ENCODE data around the gene NIPBL. TPM values are rescaled to one million over a fixed set of nuclear protein-coding genes. Genes with fewer than 3 reads are reported as not detected.

NIPBL gene
- total RNA-seq, 1 experiment from 2014 or later = 69.5 TPM

GRCh38 chr5:37086466-37087173, 210.1 kb downstream of the NIPBL start:
- TF ChIP-seq CTCF (conservative IDR thresholded peaks at IDR 0.05; ENCODE audit: low read depth, low read length) = no peak
- no peak for TF ChIP-seq EZH2 (IDR thresholded peaks at IDR 0.05; ENCODE audit: borderline replicate concordance, low read depth, low read length, poor library complexity, severe bottlenecking)
- H3K27me3 ChIP-seq (replicated peaks; ENCODE audit: insufficient read depth, low read depth, low read length, poor library complexity) = no peaks in the 10 kb centered on the region
- no peak overlapping the region for H3K4me3 ChIP-seq (ENCODE audit: low read depth, low read length, poor library complexity, severe bottlenecking)
- H3K36me3 ChIP-seq (ENCODE audit: insufficient read depth, low read length, poor library complexity, severe bottlenecking) = no peaks in the 10 kb centered on the region
- DNase-seq (ENCODE audit: low spot score) = no peak
- H3K4me1 ChIP-seq (ENCODE audit: insufficient read depth, low read length, poor library complexity, severe bottlenecking) = no peaks in the 10 kb centered on the region
- ChIA-PET POLR2A (ENCODE audit: low non-redundant PET) (no interaction called here), CTCF (no interaction called here)
- intact Hi-C loops (cut with micrococcal nuclease; ENCODE audit: unreplicated experiment) = no loop called here
- no TSS peak for BruUV-seq (replicated peaks)
- H3K27ac ChIP-seq (ENCODE audit: low read depth, low read length, poor library complexity, severe bottlenecking) = no peak overlapping the region
- H3K9me3 ChIP-seq (ENCODE audit: low read depth, low read length, poor library complexity, severe bottlenecking) = no peaks in the 10 kb centered on the region

- H3K4me3 ChIP-seq (ENCODE audit: low read depth, low read length, poor library complexity, severe bottlenecking) = no peak overlapping the region
- BruUV-seq (replicated peaks) = no TSS peak
- TF ChIP-seq CTCF (conservative IDR thresholded peaks at IDR 0.05; ENCODE audit: low read depth, low read length) (no peak), EZH2 (IDR thresholded peaks at IDR 0.05; ENCODE audit: borderline replicate concordance, low read depth, low read length, poor library complexity, severe bottlenecking) (no peak)
These were observed 211.4 kb downstream of the NIPBL start for GRCh38 chr5:37088009-37088408.

GRCh38 chr5:37090123-37090726, 213.7 kb downstream of the NIPBL start:
- Histone ChIP-seq H3K4me3 (ENCODE audit: low read depth, low read length, poor library complexity, severe bottlenecking) (no peak overlapping the region), H3K4me1 (ENCODE audit: insufficient read depth, low read length, poor library complexity, severe bottlenecking) (no peaks in the 10 kb centered on the region), H3K27me3 (replicated peaks; ENCODE audit: insufficient read depth, low read depth, low read length, poor library complexity) (no peaks in the 10 kb centered on the region), H3K27ac (ENCODE audit: low read depth, low read length, poor library complexity, severe bottlenecking) (no peak overlapping the region), H3K36me3 (ENCODE audit: insufficient read depth, low read length, poor library complexity, severe bottlenecking) (no peaks in the 10 kb centered on the region), H3K9me3 (ENCODE audit: low read depth, low read length, poor library complexity, severe bottlenecking) (no peaks in the 10 kb centered on the region)
- ChIA-PET CTCF (no interaction called here), POLR2A (ENCODE audit: low non-redundant PET) (no interaction called here)
- TF ChIP-seq EZH2 (IDR thresholded peaks at IDR 0.05; ENCODE audit: borderline replicate concordance, low read depth, low read length, poor library complexity, severe bottlenecking) (no peak), CTCF (conservative IDR thresholded peaks at IDR 0.05; ENCODE audit: low read depth, low read length) (no peak)
- no peak for DNase-seq (ENCODE audit: low spot score)
- intact Hi-C loops (cut with micrococcal nuclease; ENCODE audit: unreplicated experiment) = no loop called here
- BruUV-seq (replicated peaks) = no TSS peak

More at GRCh38 chr5:37088009-37088408, 211.4 kb downstream of the NIPBL start:
- ChIA-PET CTCF (no interaction called here), POLR2A (ENCODE audit: low non-redundant PET) (no interaction called here)
- no peaks in the 10 kb centered on the region for H3K36me3 ChIP-seq (ENCODE audit: insufficient read depth, low read length, poor library complexity, severe bottlenecking)
- no peaks in the 10 kb centered on the region for H3K9me3 ChIP-seq (ENCODE audit: low read depth, low read length, poor library complexity, severe bottlenecking)
- no peaks in the 10 kb centered on the region for H3K4me1 ChIP-seq (ENCODE audit: insufficient read depth, low read length, poor library complexity, severe bottlenecking)
- no peak for DNase-seq (ENCODE audit: low spot score)
- intact Hi-C loops (cut with micrococcal nuclease; ENCODE audit: unreplicated experiment) = no loop called here
- no peaks in the 10 kb centered on the region for H3K27me3 ChIP-seq (replicated peaks; ENCODE audit: insufficient read depth, low read depth, low read length, poor library complexity)
- H3K27ac ChIP-seq (ENCODE audit: low read depth, low read length, poor library complexity, severe bottlenecking) = no peak overlapping the region
